Neuronal stem cell (in vitro differentiated cells): ENCODE results near the gene DMD.

ENCODE experiments used
- DNase-seq: peaks from one replicate; pipeline ENCODE4 v3.0.0-alpha.2; 2013; ENCODE audit warnings: low spot score
- H2AFZ ChIP-seq: one replicate; pipeline ENCODE4 v1.6.1; 2013; ENCODE audit warnings: mild to moderate bottlenecking, low read length, inconsistent platforms
- H2AK5ac ChIP-seq: 2 replicates; pipeline ENCODE4 v1.6.1; 2013; ENCODE audit warnings: low read depth, mild to moderate bottlenecking, inconsistent platforms, low read length, moderate library complexity, mixed read lengths
- H2BK120ac ChIP-seq: 2 replicates; pipeline ENCODE4 v1.6.1; 2013; ENCODE audit warnings: low read depth, mild to moderate bottlenecking, inconsistent platforms, low read length, moderate library complexity, mixed read lengths
- H2BK12ac ChIP-seq: one replicate; pipeline ENCODE4 v1.6.1; 2013; ENCODE audit warnings: low read length, inconsistent platforms
- H2BK15ac ChIP-seq: 2 replicates; pipeline ENCODE4 v1.6.1; 2013; ENCODE audit warnings: mild to moderate bottlenecking, low read length, inconsistent platforms, mixed read lengths
- H2BK5ac ChIP-seq: one replicate; pipeline ENCODE4 v1.6.1; 2013; ENCODE audit warnings: inconsistent platforms, mild to moderate bottlenecking, low read length, moderate library complexity
- H3K14ac ChIP-seq: one replicate; pipeline ENCODE4 v1.6.1; 2013; ENCODE audit warnings: low read length, inconsistent platforms
- H3K18ac ChIP-seq: 2 replicates; pipeline ENCODE4 v1.6.1; 2013; ENCODE audit warnings: low read length, inconsistent platforms
- H3K23ac ChIP-seq: 2 replicates; pipeline ENCODE4 v1.6.1; 2013; ENCODE audit warnings: low read depth, mild to moderate bottlenecking, mixed read lengths, low read length, inconsistent platforms; ENCODE audit not compliant: poor library complexity
- H3K27ac ChIP-seq: replicated peaks from 3 replicates; pipeline ENCODE4 v1.5.1; 2013; ENCODE audit warnings: low read length, inconsistent platforms
- H3K27me3 ChIP-seq, 3 experiments: 2 replicates each; pipeline ENCODE4 v1.6.1; 2013; ENCODE audit warnings: low read length in 3 of 3, mild to moderate bottlenecking in 2 of 3, inconsistent platforms in 1 of 3, low read depth in 1 of 3, mixed read lengths in 1 of 3, moderate library complexity in 1 of 3; ENCODE audit not compliant: control insufficient read depth in 3 of 3, insufficient read depth in 3 of 3
- H3K36me3 ChIP-seq, 2 donors: replicated peaks in 1 of 2; 2 replicates each; pipeline ENCODE4 v1.6.1; 2013; ENCODE audit warnings: low read length in 2 of 2; ENCODE audit not compliant: control insufficient read depth in 2 of 2, insufficient read depth in 2 of 2
- H3K4ac ChIP-seq: 2 replicates; pipeline ENCODE4 v1.6.1; 2013; ENCODE audit warnings: inconsistent platforms, mild to moderate bottlenecking, low read length, moderate library complexity
- H3K4me1 ChIP-seq, 2 donors: 1 replicate in 1 of 2; 2 replicates in 1 of 2; pipeline ENCODE4 v1.6.1; 2013; ENCODE audit warnings: low read length in 2 of 2, low read depth in 1 of 2; ENCODE audit not compliant: control insufficient read depth in 2 of 2, insufficient read depth in 1 of 2
- H3K4me2 ChIP-seq: one replicate; pipeline ENCODE4 v1.6.1; 2013; ENCODE audit warnings: mild to moderate bottlenecking, low read length, inconsistent platforms; ENCODE audit not compliant: insufficient read depth, poor library complexity, severe bottlenecking
- H3K4me3 ChIP-seq, 2 donors: 2 replicates each; pipeline ENCODE4 v1.5.1; 2013; ENCODE audit warnings: low read length in 2 of 2, mild to moderate bottlenecking in 2 of 2, inconsistent platforms in 1 of 2, moderate library complexity in 1 of 2
- H3K79me1 ChIP-seq: one replicate; pipeline ENCODE4 v1.6.1; 2013; ENCODE audit warnings: low read depth, mild to moderate bottlenecking, inconsistent platforms, low read length, moderate library complexity
- H3K9ac ChIP-seq: one replicate; pipeline ENCODE4 v1.6.1; 2013; ENCODE audit warnings: mild to moderate bottlenecking, low read depth, low read length, inconsistent platforms; ENCODE audit not compliant: poor library complexity
- H3K9me3 ChIP-seq, 2 donors: replicated peaks in 1 of 2; 2 replicates each; pipeline versions ENCODE3 to v1.6.1; 2013; ENCODE audit warnings: low read length in 2 of 2, mild to moderate bottlenecking in 2 of 2, inconsistent platforms in 1 of 2, low read depth in 1 of 2, mixed read lengths in 1 of 2, moderate library complexity in 1 of 2; ENCODE audit not compliant: control insufficient read depth in 2 of 2, insufficient read depth in 1 of 2
- H4K8ac ChIP-seq: one replicate; pipeline ENCODE4 v1.6.1; 2013; ENCODE audit warnings: low read depth, mild to moderate bottlenecking, inconsistent platforms, low read length, moderate library complexity
- H4K91ac ChIP-seq: one replicate; pipeline ENCODE4 v1.6.1; 2013; ENCODE audit warnings: low read length, low read depth, mild to moderate bottlenecking, inconsistent platforms; ENCODE audit not compliant: poor library complexity
- WGBS, 2 donors: extraction: QIAGEN DNeasy Blood & Tissue Kit; methylation state at CpG; one replicate each; pipeline ENCODE4 v1.1.7; 2013; ENCODE audit warnings: missing lambda C conversion rate in 2 of 2, mixed read lengths in 1 of 2; ENCODE audit not compliant: insufficient read length in 2 of 2, insufficient replicate concordance in 1 of 2; ENCODE audit errors: extremely low coverage in 2 of 2; 5-methylcytosine and 5-hydroxymethylcytosine counted together

The DMD gene

GRCh38 chrX:31609130-31609529 is 1602.2 kb downstream of the DMD start:
- no peak overlapping the region for H4K8ac ChIP-seq
- H3K18ac ChIP-seq, result no peak overlapping the region
- H2BK5ac ChIP-seq, result no peak overlapping the region
- H3K4me2 ChIP-seq, result no peak overlapping the region
- H3K9ac ChIP-seq, result no peak overlapping the region
- H3K4me1 ChIP-seq, result no peaks in the 10 kb centered on the region
- H2AFZ ChIP-seq, result no peak overlapping the region
- no peak overlapping the region for H3K23ac ChIP-seq
- no peak overlapping the region for H2BK15ac ChIP-seq
- H2AK5ac ChIP-seq, result no peak overlapping the region
- no peaks in the 10 kb centered on the region for H3K36me3 ChIP-seq
- no CpG with 5 or more reads among the region's 4 CpGs for WGBS, 2 donors
- no peak overlapping the region for H3K14ac ChIP-seq
- no peak overlapping the region for H2BK120ac ChIP-seq
- no peaks in the 10 kb centered on the region for H3K9me3 ChIP-seq
- no peak overlapping the region for H3K4me3 ChIP-seq
- H2BK12ac ChIP-seq, result no peak overlapping the region
- no peak overlapping the region for H3K4ac ChIP-seq
- no peaks in the 10 kb centered on the region for H3K79me1 ChIP-seq
- H3K27ac ChIP-seq, result no peak overlapping the region
- no peak for DNase-seq
- no peaks in the 10 kb centered on the region for H3K27me3 ChIP-seq
- no peak overlapping the region for H4K91ac ChIP-seq

GRCh38 chrX:31608638-31609037 is 1602.7 kb downstream of the DMD start:
- Histone ChIP-seq H2BK5ac (no peak overlapping the region), H2AK5ac (no peak overlapping the region), H3K4me3 (no peak overlapping the region), H4K91ac (no peak overlapping the region), H3K4me1 (no peaks in the 10 kb centered on the region), H4K8ac (no peak overlapping the region), H3K36me3 (no peaks in the 10 kb centered on the region), H3K14ac (no peak overlapping the region), H3K79me1 (no peaks in the 10 kb centered on the region), H3K9me3 (no peaks in the 10 kb centered on the region), H3K18ac (no peak overlapping the region), H3K9ac (no peak overlapping the region), H3K4ac (no peak overlapping the region), H3K27me3 (no peaks in the 10 kb centered on the region), H2BK120ac (no peak overlapping the region), H2AFZ (no peak overlapping the region), H3K27ac (no peak overlapping the region), H2BK15ac (no peak overlapping the region), H2BK12ac (no peak overlapping the region), H3K23ac (no peak overlapping the region), H3K4me2 (no peak overlapping the region)
- WGBS, 2 donors, result no CpG with 5 or more reads among the region's 2 CpGs
- no peak for DNase-seq

- no peak overlapping the region for H3K27ac ChIP-seq
These were observed 1604.6 kb downstream of the DMD start for GRCh38 chrX:31606771-31607170.

GRCh38 chrX:31604629-31605221 is 1606.6 kb downstream of the DMD start:
- no peaks in the 10 kb centered on the region for H3K27me3 ChIP-seq
- H3K4ac ChIP-seq, result no peak overlapping the region
- no peak overlapping the region for H3K4me3 ChIP-seq
- H3K27ac ChIP-seq, result no peak overlapping the region
- H2BK120ac ChIP-seq, result no peak overlapping the region
- no peak overlapping the region for H3K4me2 ChIP-seq
- H3K79me1 ChIP-seq, result no peaks in the 10 kb centered on the region
- H4K91ac ChIP-seq, result no peak overlapping the region
- no peak overlapping the region for H2BK15ac ChIP-seq
- no peaks in the 10 kb centered on the region for H3K4me1 ChIP-seq
- H3K9ac ChIP-seq, result no peak overlapping the region
- no CpG with 5 or more reads among the region's 3 CpGs for WGBS, 2 donors
- H3K36me3 ChIP-seq, result no peaks in the 10 kb centered on the region
- H4K8ac ChIP-seq, result no peak overlapping the region
- no peak overlapping the region for H2AFZ ChIP-seq
- DNase-seq, result no peak
- H3K23ac ChIP-seq, result no peak overlapping the region
- H3K14ac ChIP-seq, result no peak overlapping the region
- peaks cover 0 to 3% of the 10 kb centered on the region in 2 donors for H3K9me3 ChIP-seq
- no peak overlapping the region for H2BK12ac ChIP-seq
- H3K18ac ChIP-seq, result no peak overlapping the region
- H2AK5ac ChIP-seq, result no peak overlapping the region
- no peak overlapping the region for H2BK5ac ChIP-seq

More at GRCh38 chrX:31606771-31607170, 1604.6 kb downstream of the DMD start:
- no peak overlapping the region for H2BK5ac ChIP-seq
- H3K14ac ChIP-seq, result no peak overlapping the region
- no peak overlapping the region for H3K9ac ChIP-seq
- H3K27me3 ChIP-seq, result no peaks in the 10 kb centered on the region
- no peak overlapping the region for H3K18ac ChIP-seq
- no peak overlapping the region for H4K91ac ChIP-seq
- no peak overlapping the region for H3K4ac ChIP-seq
- no peak overlapping the region for H4K8ac ChIP-seq
- no peak overlapping the region for H2AFZ ChIP-seq
- H3K4me2 ChIP-seq, result no peak overlapping the region
- DNase-seq, result no peak
- no peaks in the 10 kb centered on the region for H3K4me1 ChIP-seq
- no peak overlapping the region for H2BK120ac ChIP-seq
- no peaks in the 10 kb centered on the region for H3K79me1 ChIP-seq
- no peak overlapping the region for H2BK15ac ChIP-seq
- peaks cover 0 to 3% of the 10 kb centered on the region in 2 donors for H3K9me3 ChIP-seq
- H3K36me3 ChIP-seq, result no peaks in the 10 kb centered on the region
- no peak overlapping the region for H3K23ac ChIP-seq
- no CpG with 5 or more reads among the region's 4 CpGs for WGBS, 2 donors
- no peak overlapping the region for H3K4me3 ChIP-seq
- H2AK5ac ChIP-seq, result no peak overlapping the region
- no peak overlapping the region for H2BK12ac ChIP-seq
